GM18951 (cell line): ENCODE data around the gene ABHD3.
"Not testable (repeated sequence)": the region's sequence is repeated elsewhere in the genome, so short reads cannot be mapped to it uniquely, and the experiment has no call there.

Source experiments
- POLR2A ChIP-seq: IDR thresholded peaks from 4 replicates; pipeline ENCODE4 v1.6.1; 2011; ENCODE audit warnings: mild to moderate bottlenecking; ENCODE audit not compliant: insufficient read length, insufficient read depth; ENCODE audit errors: extremely low read depth
- in situ Hi-C: fragments of 300-500 bp; cut with MboI; formaldehyde crosslinking; loops from one replicate; pipeline ENCODE4 v1.12.0; 2022; ENCODE audit warnings: low sequenced_read_pairs, mixed read lengths, inconsistent platforms; ENCODE audit not compliant: unreplicated experiment

Gene ABHD3, protein sequence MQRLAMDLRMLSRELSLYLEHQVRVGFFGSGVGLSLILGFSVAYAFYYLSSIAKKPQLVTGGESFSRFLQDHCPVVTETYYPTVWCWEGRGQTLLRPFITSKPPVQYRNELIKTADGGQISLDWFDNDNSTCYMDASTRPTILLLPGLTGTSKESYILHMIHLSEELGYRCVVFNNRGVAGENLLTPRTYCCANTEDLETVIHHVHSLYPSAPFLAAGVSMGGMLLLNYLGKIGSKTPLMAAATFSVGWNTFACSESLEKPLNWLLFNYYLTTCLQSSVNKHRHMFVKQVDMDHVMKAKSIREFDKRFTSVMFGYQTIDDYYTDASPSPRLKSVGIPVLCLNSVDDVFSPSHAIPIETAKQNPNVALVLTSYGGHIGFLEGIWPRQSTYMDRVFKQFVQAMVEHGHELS

DNA sequence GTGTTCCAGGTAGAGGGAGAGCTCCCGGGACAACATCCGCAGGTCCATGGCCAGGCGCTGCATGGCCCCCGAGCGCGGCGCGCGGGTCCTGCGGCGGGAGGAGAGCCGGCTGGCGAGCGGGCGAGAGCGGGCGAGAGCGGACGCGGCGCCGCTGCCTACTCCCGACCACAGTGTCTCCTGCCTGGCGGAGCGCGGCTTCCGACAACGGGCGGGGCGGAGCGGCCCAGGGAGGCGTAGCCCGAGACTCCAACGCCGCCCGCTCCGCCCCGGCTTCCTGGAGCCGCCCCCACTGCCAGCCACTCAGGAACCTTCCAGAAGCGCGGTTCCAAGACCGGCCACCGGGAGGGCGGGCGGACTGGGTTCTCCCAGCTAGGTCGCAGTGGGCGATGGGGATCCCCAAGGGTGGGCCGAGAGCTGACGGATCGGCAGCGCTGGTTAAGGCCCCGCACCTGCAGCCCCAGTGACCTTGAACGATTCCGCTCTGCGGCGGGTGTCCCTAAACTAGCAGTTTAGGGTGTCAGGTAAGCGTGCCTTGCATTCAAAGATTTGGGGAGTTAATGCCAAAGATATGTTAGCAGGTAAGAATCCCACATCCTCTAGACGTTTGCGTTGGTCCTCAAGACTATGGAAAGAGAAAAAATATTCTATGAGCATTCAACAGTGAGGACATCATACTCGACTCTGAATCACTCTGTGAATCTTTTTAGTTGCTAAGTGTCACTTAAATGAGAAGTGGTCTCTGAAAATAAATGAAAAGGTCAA is at the start of gene ABHD3:
Gene ABHD3, minus strand, starts transcription at position 172 of the 762 bp plus-strand sequence. Its CDS starts 109 bp downstream, at position 63.
- in situ Hi-C loops, result no loop called here
- TF ChIP-seq POLR2A, result peak; percentile 97

DNA sequence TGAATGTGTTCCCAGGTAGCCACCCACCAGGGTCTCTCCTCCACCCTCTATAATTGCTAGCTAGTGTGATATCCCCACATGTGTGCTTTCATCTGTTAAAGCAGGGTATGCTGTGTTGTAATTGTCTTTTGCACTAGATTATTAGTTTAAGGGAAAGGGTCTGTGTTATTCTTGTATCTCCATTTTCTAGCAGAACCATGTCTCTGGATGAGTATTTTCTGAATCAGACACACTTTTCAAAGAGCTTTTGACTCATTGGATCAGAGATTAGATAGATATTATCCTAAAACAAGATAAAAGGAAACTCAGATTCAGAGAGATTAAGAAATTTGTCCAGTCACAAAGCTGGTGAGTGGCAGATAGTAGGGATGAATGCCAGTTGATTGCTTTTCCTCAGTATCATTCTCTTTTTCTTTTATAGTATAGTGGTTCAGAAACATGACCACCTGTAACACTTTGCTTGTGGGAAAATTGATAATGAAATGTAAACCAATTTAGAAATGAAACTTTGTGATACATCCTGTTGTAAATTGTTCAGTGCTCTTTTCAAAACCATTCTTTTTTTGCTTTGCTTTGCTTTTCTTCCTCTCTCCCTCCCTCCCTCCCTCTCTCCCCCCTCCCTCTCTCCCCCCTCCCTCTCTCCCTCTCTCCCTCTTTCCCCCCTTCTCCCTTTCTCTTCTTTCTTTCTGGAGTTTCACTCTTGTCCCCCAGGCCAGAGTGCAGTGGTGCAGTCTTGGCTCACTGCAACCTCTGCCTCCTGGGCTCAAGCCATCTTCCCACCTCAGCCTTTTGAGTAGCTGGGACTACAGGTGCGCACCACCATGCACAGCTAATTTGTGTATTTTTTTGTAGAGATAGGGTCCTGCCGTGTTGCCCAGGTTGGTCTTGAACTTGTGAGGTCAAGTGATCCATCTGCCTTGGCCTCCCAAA is 43.5 kb upstream of the ABHD3 start:
- in situ Hi-C loops, result no loop called here
- no peak for TF ChIP-seq POLR2A

DNA sequence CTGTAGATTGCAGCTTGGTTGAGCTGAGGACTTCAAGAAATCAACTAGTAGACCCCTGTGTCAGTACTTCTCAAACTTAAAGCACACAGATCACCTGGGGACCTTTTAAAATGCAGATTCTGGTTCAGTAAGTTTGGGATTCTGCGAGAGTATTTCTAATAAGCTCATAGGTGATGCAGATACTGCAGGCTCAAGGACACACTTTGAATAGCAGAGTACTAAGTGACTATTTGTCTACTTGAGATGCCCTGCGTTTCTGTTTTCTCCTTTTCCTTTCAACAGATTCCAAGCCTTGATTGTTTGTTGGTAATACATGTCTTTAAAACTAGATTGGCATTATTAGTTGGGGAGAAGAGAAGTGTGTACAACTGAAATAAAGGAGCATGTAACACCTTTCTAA is 42.7 kb upstream of the ABHD3 start:
- TF ChIP-seq POLR2A, result no peak
- in situ Hi-C loops, result no loop called here

DNA sequence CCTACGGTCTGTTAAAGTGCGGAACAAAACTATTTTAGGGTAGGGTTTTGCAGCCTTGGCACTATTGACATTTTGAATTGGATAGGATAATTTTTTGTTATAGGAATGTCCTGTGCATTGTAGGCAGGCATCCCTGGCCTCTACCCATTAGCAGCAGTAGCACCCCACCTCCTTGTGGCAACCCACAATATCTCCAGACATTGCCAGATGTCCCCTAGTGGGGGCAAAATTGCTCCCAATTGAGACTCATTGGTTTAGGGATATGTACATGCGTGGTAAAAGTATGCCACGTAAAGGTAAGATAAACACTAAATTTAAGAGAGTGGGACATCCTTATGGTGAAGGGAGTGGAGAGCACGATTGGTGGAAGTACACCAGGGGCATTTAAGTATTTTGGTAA is 40.7 kb upstream of the ABHD3 start:
- no peak for TF ChIP-seq POLR2A
- in situ Hi-C loops, result no loop called here

DNA sequence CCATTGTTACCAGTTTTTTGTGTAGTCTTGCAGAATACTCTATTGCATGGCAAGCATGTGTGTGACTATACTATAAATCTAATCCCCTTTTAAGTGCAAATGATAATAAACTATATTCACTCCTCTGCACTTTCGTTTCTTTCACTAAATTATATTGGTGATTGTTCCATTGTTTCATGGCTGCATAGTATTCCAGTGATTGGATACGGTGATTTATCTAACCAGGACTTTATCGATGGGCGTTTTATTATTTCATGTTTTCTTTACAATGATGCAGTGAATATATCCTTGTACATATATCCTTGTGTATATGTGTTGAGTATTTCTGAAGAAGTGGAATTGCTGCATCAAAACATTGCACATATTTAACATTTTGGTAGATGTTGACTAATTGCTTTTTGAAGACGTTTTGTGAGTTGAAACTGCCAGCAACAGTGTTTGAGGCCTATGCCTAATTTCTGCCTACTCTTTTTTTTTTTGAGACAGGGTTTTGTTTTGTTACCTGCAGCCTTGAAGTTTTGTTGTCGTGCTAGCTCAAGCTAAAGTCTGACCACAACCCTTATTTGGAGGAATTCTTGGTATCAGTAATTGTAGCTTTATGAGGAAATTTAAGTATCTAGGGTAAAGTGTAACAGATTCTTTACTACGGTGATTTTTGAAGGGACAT is 38.7 kb upstream of the ABHD3 start:
- in situ Hi-C loops, result no loop called here
- no peak for TF ChIP-seq POLR2A

DNA sequence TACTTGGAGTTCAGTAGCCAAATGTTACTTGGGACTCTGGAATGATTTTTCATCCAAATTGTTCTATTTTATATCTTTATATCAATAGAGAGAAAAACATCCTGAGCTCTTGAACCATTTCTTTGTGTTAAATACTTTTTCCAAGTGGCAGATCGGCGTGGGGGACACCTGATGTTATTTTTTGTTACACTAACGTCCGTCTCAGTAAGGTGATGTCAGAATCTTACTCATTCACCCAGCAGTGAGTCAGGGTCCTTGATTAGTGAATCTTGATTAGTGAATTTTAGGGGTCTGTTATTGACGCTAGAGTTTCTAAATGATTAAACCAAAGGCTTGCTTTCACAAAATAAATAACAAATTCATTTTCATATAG is 37.7 kb upstream of the ABHD3 start:
- no peak for TF ChIP-seq POLR2A
- in situ Hi-C loops, result no loop called here

DNA sequence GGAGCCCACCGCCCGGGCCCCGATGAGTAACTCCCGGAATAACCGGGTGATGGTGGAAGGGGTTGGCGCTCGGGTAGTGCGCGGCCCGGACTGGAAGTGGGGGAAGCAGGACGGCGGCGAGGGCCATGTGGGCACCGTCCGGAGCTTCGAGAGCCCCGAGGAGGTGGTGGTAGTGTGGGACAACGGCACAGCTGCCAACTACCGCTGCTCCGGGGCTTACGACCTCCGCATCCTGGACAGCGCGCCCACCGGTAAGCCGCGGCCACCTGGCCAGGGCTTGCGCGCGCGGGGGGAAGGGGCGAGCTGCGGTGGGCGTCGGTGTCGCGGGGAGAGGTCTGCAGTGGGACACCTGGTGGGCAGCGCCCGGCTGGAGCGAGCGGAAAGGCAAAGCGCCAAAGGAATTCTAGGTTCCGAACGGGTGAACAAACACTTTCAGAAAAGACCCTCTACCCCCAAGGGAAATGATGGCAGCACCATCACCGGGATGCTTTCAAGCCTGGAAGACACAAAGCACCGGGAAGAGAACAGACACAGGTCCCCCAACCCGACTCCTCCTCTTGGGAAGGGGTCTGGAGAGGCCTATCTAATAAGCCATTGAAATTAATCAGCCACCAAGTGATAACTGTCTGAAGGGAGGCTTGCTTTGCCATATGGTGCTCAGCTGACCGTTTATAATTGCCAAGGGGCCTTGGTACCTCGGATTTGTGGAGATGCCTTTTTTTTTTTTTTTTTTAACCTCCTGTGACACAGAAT is 37.2 kb upstream of the ABHD3 start:
- TF ChIP-seq POLR2A, result no peak
- in situ Hi-C loops, result no loop called here

DNA sequence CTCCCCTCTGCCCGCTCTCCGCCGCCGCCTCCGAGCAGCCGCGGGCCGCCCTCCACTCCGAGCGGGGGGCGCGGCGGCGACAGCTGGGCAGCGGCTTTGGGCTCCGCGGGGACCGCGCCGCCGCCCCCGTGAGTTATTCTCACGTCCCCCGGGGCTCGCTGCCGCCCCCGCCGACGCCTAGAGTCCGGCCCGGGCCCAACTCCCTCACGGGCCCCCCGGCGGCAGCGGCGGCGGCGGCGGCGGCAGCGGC is 36.7 kb upstream of the ABHD3 start:
- in situ Hi-C loops, result no loop called here
- no peak for TF ChIP-seq POLR2A

DNA sequence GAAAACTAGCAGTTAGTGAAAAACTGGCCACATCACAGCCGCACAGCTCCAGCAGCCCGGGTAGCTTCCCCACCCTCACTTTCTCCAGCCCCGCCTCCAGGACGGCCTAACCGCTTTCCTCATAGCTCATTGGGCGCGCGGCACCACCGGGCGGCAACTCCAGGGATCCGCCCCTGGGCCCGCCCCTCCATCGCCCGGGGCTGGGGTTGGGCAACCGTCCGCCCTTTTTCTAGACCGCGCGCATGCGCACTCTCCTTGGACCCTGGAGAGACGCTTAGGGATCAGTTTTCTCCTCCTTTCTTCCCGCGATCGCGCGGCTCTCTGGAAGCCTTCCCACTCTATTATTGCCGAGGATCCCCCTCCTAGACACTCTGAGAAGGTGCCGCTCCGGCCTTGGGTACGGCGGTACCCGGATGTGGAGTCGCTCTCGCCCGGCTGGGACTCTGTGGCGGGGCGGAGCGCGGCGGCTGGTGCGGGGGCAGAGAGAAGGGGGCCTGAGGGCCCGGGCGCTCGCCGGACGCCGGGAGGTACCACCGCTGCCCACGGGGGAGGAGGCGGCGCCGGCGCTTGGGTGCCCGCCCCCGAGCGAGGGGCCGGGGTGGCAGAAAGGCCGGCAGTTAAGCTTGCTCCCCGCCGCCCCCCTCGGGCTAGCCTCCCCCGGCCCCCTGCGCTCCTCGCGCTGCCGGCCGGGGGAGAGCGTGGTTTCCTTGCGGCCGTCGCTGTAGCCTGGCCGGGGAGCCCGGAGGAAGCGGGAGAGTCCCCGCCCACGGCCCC is 36.2 kb upstream of the ABHD3 start, which contains the start of gene MIB1:
Gene MIB1, plus strand, starts transcription at position 255 of the 774 bp plus-strand sequence. CDS start 792 bp downstream, outside the sequence.
- TF ChIP-seq POLR2A, result peak; percentile 83
- in situ Hi-C loops, result no loop called here

DNA sequence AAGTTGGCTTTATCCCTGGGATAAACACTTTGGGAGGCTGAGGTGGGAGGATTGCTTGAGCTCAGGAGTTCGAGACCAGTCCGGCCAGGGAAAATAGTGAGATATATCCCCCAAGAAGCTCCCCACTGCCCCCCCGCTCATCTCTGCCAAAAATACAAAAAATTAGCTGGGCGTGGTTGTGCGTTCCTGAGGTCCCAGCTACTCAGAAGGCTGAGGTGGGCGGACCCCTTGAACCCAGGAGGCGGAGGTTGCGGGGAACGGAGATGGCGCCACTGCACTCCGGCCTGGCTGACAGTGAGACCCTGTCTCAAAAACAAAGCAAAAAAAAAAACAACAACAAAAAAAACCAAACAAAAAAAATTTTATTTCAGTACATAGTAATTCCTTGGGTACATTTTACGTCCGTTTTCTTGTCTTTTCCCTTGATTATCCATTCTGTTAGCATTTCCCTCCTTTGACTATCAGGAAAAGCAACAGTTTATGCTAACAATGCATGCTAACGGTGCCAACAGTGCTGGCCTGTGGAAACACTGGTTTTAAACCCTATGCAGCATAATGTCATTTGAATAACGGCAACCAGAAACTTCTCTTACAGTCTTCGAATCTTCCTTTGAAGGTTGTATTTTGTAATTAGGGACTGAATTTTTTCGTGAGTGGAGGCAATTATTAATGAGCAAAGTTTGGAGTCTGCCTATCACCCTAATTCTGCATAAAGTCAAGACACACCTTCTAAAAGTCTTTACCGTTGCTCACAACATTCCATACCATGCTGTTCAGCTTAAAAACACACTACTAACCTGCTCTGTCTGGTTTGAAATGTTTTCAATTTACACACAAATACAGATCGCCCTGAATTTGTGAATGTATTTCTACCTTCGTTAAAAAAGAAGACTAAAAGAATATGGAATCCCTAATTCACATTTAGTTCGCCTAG is 35.3 kb upstream of the ABHD3 start:
- TF ChIP-seq POLR2A, result no peak
- in situ Hi-C loops, result no loop called here

DNA sequence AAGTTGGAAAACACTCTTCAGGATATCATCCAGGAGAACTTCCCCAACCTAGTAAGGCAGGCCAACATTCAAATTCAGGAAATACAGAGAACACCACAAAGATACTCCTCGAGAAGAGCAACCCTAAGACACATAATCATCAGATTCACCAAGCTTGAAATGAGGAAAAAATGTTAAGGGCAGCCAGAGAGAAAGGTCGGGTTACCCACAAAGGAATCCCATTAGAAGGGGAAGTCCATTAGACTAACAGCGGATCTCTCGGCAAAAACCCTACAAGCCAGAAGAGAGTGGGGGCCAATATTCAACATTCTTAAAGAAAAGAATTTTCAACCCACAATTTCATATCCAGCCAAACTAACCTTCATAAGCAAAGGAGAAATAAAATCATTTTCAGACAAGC is 32.4 kb upstream of the ABHD3 start:
- in situ Hi-C loops, result not testable (repeated sequence)
